DLD1 (cell line): ENCODE results near the gene OR8G1.
"Not testable (repeated sequence)": the region's sequence is repeated elsewhere in the genome, so short reads cannot be mapped to it uniquely, and the experiment has no call there.

Experiments
- in situ Hi-C: cut with HindIII; loops from 2 replicates; pipeline ENCODE4 v1.10.0; 2017; ENCODE audit warnings: low sequenced_read_pairs

OR8G1 gene

GRCh38 chr11:124233376-124233775, 7.5 kb upstream of the OR8G1 start:
- in situ Hi-C loops = no loop called here

- in situ Hi-C loops = no loop called here
Measured at GRCh38 chr11:124238512-124238911, 2.4 kb upstream of the OR8G1 start.

DNA sequence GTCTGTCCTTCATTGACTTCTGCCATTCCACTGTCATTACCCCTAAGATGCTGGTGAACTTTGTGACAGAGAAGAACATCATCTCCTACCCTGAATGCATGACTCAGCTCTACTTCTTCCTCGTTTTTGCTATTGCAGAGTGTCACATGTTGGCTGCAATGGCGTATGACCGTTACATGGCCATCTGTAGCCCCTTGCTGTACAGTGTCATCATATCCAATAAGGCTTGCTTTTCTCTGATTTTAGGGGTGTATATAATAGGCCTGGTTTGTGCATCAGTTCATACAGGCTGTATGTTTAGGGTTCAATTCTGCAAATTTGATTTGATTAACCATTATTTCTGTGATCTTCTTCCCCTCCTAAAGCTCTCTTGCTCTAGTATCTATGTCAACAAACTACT, 9.0 kb downstream of the OR8G1 start:
- in situ Hi-C loops = not testable (repeated sequence)

DNA sequence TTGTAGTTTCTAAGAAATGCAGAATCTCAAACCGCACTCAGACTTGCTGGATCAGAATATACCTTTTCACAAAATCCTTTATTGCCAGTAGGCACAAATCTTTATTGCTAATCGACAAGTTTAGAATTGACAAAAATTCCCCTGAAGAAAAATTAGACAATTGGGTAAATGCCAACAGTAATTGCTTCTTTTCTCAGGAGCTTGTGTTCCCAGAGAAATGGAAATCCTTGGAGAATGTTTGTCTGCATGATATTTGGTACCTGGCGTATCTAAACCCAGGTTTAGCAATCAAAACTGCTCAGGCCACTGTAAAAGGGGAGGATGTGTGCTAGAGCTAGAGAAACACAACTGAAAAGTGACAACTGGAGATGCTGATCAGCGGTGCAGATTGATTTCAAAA, 15.2 kb downstream of the OR8G1 start, which contains the start of gene OR8G5:
OR8G5 (plus strand) TSS at position 301 of the 400 bp plus-strand sequence. CDS start 8,556 bp downstream, outside the sequence.
- in situ Hi-C loops = no loop called here

DNA sequence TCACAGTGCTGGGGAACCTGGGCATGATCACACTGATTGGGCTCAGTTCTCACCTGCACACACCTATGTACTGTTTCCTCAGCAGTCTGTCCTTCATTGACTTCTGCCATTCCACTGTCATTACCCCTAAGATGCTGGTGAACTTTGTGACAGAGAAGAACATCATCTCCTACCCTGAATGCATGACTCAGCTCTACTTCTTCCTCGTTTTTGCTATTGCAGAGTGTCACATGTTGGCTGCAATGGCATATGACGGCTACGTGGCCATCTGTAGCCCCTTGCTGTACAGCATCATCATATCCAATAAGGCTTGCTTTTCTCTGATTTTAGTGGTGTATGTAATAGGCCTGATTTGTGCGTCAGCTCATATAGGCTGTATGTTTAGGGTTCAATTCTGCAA, 24.1 kb downstream of the OR8G1 start:
- in situ Hi-C loops = not testable (repeated sequence)

DNA sequence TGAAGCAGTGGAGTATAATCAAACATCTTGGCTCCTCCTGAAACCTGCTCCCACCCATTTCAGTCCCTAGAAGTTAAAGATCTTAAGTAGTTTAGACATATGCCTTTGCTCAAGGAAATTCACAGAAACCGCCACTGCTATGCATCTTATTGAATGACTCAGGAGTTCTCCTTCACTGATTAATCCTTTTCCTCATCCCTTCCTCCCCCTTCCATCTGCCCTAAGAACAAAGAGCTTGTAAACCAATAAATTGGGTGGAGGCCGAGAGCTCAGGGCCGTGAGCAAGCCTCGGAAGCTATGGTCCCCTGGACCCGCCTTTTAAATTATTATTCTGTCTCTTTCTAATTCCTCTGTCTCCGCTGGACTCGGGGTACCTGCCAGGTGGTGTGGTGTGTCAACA, 30.0 kb downstream of the OR8G1 start:
- in situ Hi-C loops = not testable (repeated sequence)

- in situ Hi-C loops = no loop called here
Measured at GRCh38 chr11:124274000-124274399, 33.1 kb downstream of the OR8G1 start.

- in situ Hi-C loops = no loop called here
Measured at GRCh38 chr11:124276081-124276480, 35.2 kb downstream of the OR8G1 start.

GRCh38 chr11:124277207-124277606, 36.3 kb downstream of the OR8G1 start:
- in situ Hi-C loops = no loop called here

DNA sequence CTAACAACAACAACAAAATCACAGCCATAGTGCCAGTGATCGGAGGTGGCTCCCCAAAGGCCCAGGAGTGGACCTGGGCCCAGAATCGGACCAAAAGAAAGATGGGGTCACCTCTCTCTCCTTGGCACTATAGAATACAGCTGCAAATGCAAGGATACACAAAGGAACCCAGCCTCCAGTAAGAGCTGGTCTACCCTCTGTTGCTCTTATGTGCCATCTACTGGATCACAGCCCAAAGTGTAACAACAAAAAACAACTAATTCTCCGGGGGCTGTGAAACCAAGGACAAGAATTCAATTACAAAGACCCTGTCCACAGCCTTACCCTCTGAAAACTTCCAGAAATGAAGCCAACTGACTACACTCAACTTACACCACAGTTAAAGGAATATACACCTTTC, 36.9 kb downstream of the OR8G1 start:
- in situ Hi-C loops = no loop called here

- in situ Hi-C loops = no loop called here
Measured at GRCh38 chr11:124278261-124278660, 37.4 kb downstream of the OR8G1 start.

- in situ Hi-C loops = no loop called here
Measured at GRCh38 chr11:124285610-124286344, 44.9 kb downstream of the OR8G1 start.

DNA sequence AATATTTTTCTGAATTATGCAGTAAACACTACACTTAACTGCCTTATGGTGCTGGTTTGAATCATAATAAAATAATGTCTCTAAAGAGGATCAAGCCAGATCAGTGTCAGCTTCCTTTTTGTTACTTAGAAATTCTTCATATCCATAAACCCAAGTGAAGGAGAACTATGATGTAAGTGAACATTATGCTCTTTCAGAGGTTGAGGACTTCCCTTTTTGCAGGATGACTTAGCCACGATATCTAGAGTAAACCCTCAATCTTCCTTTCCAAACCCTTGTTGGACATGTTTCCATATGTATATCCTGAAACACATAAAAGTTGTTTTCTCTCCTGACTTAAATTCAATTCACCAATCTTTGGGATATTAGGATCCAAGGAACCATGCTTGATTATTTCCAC, 53.8 kb downstream of the OR8G1 start:
- in situ Hi-C loops = no loop called here

GRCh38 chr11:124296016-124296415, 55.1 kb downstream of the OR8G1 start:
- in situ Hi-C loops = no loop called here

GRCh38 chr11:124297921-124298320, 57.0 kb downstream of the OR8G1 start:
- in situ Hi-C loops = no loop called here

DNA sequence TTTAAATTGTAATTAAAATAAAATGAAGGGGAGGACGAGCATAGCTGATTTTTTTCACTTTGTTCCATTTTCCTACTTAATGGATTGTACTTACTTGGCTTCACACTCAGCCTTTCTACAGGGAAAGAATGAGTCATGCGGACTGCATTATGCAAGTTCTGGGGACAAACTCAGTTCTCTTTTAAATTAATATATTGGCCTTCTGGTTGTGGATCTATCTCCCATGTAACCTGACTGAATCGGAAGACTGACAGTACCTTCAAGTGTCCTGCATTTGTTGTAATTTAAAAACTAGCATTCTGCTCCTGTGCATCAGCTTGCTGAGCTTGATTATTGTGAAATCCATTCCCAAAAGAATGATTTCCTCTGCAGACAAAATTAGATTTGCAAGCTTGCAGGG, 60.7 kb downstream of the OR8G1 start:
- in situ Hi-C loops = no loop called here

DNA sequence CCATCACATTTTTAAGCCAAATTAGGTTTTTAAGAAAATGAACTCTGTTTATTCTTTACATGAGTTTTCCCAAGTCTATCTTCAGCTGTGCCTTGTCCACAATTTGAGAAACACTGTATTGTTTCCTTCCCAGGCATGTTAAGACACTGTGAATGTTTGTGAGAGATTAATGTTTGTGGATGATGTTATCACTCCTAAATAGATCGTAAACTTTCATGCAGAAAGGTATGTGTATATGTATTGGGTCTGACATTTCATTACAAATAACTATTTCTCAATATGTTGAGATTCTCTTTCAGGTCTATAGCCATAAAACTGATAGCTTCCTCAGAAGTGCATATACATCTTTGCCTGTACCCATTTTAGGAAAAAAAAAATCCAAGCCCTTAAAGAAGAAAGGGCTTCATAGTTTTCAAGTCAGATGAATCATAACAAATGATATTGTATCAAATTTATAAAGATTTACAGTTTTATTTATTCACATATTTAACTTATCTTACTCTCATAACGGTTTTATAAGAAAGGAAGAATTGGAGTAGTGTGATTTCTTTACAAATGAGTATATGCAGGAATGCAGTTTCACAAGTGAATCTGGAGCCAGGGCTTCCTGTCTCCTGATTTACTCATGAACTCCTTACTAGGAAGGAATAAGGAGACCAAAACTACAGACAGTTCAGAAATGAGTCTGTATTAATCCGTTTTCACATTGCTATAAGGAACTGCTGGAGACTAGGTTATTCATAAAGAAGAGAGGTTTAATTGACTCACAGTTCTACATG, 61.6 kb downstream of the OR8G1 start:
- in situ Hi-C loops = no loop called here
